ENCODE data around the gene CASR. TPM values are rescaled to one million over a fixed set of nuclear protein-coding genes. Genes with fewer than 3 reads are reported as not detected.

The CASR gene
- total RNA-seq, 4 donors from 2014 or later: 0.37 to 1.4 TPM; not detected in 2

DNA sequence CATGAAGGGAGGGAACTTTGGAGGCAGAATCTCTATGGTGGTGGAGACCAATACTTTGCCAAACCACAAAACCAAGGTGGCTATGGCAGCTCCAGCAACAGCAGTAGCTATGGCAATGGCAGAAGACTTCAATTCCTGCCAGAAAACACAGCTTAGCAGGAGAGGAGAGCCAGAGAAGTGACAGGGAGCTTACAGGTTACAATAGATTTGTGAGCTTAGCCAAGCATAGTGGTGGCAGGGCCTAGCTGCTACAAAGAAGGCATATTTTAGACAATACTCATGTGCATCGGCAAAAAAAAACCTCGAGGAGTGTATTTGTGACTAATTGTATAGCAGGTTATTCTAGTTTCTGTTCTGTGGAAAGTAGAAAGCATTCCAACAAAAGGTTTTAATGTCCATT is 135.2 kb downstream of the CASR start:
- TF ChIP-seq CTCF (IDR thresholded peaks at IDR 0.05) (no peak), EP300 (IDR thresholded peaks at IDR 0.05; ENCODE audit: low read depth) (no peak), POLR2A (IDR thresholded peaks at IDR 0.05) (no peak), POLR2AphosphoS5 (IDR thresholded peaks at IDR 0.05) (no peak)
- no peak for DNase-seq
- in situ Hi-C loops (cut with MboI; ENCODE audit: low pct_ligation_motif_present in 1 of 4, low pct_unique_long_range_greater_than_20kb in 1 of 4, low sequenced_read_pairs in 3 of 4): no loop called here
- no peak overlapping the region for H3K27ac ChIP-seq
- 83 to 100% methylated on average over 1 to 2 of the region's 2 CpGs for WGBS, 2 donors (ENCODE audit: low coverage in 1 of 2)
- no peaks in the 10 kb centered on the region for H3K27me3 ChIP-seq
- H3K4me1 ChIP-seq: peaks cover 0 to 15% (median 7%) of the 10 kb centered on the region in 4 donors
- intact Hi-C loops (cut with DNase I; ENCODE audit: low total_unique reads): no loop called here
- H3K9me3 ChIP-seq: no peaks in the 10 kb centered on the region
- no peaks in the 10 kb centered on the region for H3K36me3 ChIP-seq
- H3K4me3 ChIP-seq: no peak overlapping the region

- in situ Hi-C loops (cut with MboI; ENCODE audit: low pct_ligation_motif_present in 1 of 4, low pct_unique_long_range_greater_than_20kb in 1 of 4, low sequenced_read_pairs in 3 of 4): no loop called here
- no peaks in the 10 kb centered on the region for H3K36me3 ChIP-seq
- H3K27me3 ChIP-seq: no peaks in the 10 kb centered on the region
- no peaks in the 10 kb centered on the region for H3K9me3 ChIP-seq
- DNase-seq: no peak
- no peaks in the 10 kb centered on the region for H3K4me1 ChIP-seq
- intact Hi-C loops (cut with DNase I; ENCODE audit: low total_unique reads): no loop called here
- TF ChIP-seq CTCF (IDR thresholded peaks at IDR 0.05) (no peak), POLR2A (IDR thresholded peaks at IDR 0.05) (no peak), POLR2AphosphoS5 (IDR thresholded peaks at IDR 0.05) (no peak), EP300 (IDR thresholded peaks at IDR 0.05; ENCODE audit: low read depth) (no peak)
- no peak overlapping the region for H3K27ac ChIP-seq
- 55 to 62% methylated on average over 4 to 5 of the region's 5 CpGs for WGBS, 2 donors (ENCODE audit: low coverage in 1 of 2)
- no peak overlapping the region for H3K4me3 ChIP-seq
Observed at GRCh38 chr3:122322095-122323075, 138.9 kb downstream of the CASR start.

DNA sequence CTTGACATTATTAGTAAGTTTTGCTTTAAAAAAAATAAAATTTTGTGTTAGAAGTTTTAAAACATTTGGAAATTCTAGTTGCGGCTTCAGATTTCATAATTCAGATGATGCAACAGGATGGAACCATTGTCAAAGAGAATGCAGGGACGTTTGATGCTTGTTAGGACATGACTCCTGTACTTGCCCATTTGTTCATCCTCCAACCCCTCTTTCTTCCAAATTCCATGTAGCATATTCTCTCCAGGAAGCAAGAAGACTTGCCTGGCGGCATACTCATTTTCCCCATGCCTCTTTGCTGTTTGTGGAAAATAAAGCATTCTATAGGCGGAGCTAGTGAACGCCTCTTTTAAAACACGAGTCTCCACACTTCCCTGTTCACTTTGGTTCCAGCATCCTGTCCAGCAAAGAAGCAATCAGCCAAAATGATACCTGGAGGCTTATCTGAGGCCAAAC is 141.4 kb downstream of the CASR start, which contains the start of gene CSTA:
Gene CSTA (plus strand): TSS at position 378 of the 453 bp plus-strand sequence. CDS start 45 bp downstream, at position 423.
- no peaks in the 10 kb centered on the region for H3K9me3 ChIP-seq
- no peaks in the 10 kb centered on the region for H3K4me1 ChIP-seq
- H3K27ac ChIP-seq: no peak within 1 kb of the TSS
- no peak for DNase-seq
- WGBS, 2 donors (ENCODE audit: low coverage in 1 of 2): 65 to 72% methylated on average over 3 to 6 of the region's 6 CpGs
- H3K36me3 ChIP-seq: no peaks in the 10 kb centered on the region
- no peak within 1 kb of the TSS for H3K4me3 ChIP-seq
- intact Hi-C loops (cut with DNase I; ENCODE audit: low total_unique reads): no loop called here
- TF ChIP-seq EP300 (IDR thresholded peaks at IDR 0.05; ENCODE audit: low read depth): no peak
- TF ChIP-seq POLR2AphosphoS5 (IDR thresholded peaks at IDR 0.05): no peak
- no peak for TF ChIP-seq POLR2A (IDR thresholded peaks at IDR 0.05)
- no peak for TF ChIP-seq CTCF (IDR thresholded peaks at IDR 0.05)
- in situ Hi-C loops (cut with MboI; ENCODE audit: low pct_ligation_motif_present in 1 of 4, low pct_unique_long_range_greater_than_20kb in 1 of 4, low sequenced_read_pairs in 3 of 4): no loop called here
- H3K27me3 ChIP-seq: no peaks in the 10 kb centered on the region

GRCh38 chr3:122325769-122326168 is 142.3 kb downstream of the CASR start:
- 78 to 96% methylated on average over 3 of the region's 3 CpGs for WGBS, 2 donors (ENCODE audit: low coverage in 1 of 2)

More at GRCh38 chr3:122325769-122326168, 142.3 kb downstream of the CASR start:
- TF ChIP-seq CTCF (IDR thresholded peaks at IDR 0.05) (no peak), POLR2AphosphoS5 (IDR thresholded peaks at IDR 0.05) (no peak), POLR2A (IDR thresholded peaks at IDR 0.05) (no peak), EP300 (IDR thresholded peaks at IDR 0.05; ENCODE audit: low read depth) (no peak)
- intact Hi-C loops (cut with DNase I; ENCODE audit: low total_unique reads): no loop called here
- H3K4me1 ChIP-seq: no peaks in the 10 kb centered on the region
- no peak for DNase-seq
- no peak overlapping the region for H3K27ac ChIP-seq
- no peaks in the 10 kb centered on the region for H3K9me3 ChIP-seq
- H3K27me3 ChIP-seq: no peaks in the 10 kb centered on the region
- in situ Hi-C loops (cut with MboI; ENCODE audit: low pct_ligation_motif_present in 1 of 4, low pct_unique_long_range_greater_than_20kb in 1 of 4, low sequenced_read_pairs in 3 of 4): no loop called here
- no peak overlapping the region for H3K4me3 ChIP-seq
- H3K36me3 ChIP-seq: no peaks in the 10 kb centered on the region

All from transverse colon (tissue), 4 donors.